ENCODE data around the gene WDR49. TPM values are rescaled to one million over a fixed set of nuclear protein-coding genes. Genes with fewer than 3 reads are reported as not detected.

The WDR49 gene
- total and polyA plus RNA-seq, 4 donors, result 1.7 to 3.8 (median 3.0) TPM; not detected in 1

DNA sequence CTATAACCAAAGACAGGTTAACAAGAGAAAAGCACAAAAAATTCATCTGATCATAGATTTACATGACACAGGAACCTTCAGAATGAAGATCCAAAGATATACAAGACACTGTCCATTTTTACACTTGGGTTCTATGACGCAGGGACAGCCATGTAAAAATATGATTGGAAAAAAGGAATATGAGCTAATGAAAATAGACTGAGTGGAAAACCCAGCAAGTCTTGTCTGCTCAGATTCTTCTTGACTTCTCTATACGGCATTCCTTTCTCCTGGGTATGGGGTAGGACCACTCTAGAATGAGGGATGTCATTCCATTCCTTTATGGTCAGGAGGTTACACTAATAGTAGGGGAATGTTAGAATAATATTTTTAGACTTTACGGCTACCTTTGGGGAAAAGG is 46.9 kb downstream of the WDR49 start:
- H3K27ac ChIP-seq (ENCODE audit: low read depth in 1 of 2, low read length in 2 of 2), result no peak overlapping the region
- DNase-seq (no peak), ATAC-seq (ENCODE audit: low FRiP score) (no peak)
- no peaks in the 10 kb centered on the region for H3K36me3 ChIP-seq (ENCODE audit: control insufficient read depth in 1 of 2, insufficient read depth in 2 of 2, low read length in 1 of 2)
- 34 to 55% methylated on average over 3 of the region's 3 CpGs for WGBS, 2 donors
- intact Hi-C loops (cut with DNase I), result no loop called here
- no peak overlapping the region for H3K4me3 ChIP-seq (ENCODE audit: low read length in 2 of 2)
- no peaks in the 10 kb centered on the region for H3K4me1 ChIP-seq (ENCODE audit: control insufficient read depth in 1 of 2, insufficient read depth in 2 of 2, low read length in 2 of 2)
- H3K27me3 ChIP-seq (ENCODE audit: control insufficient read depth in 1 of 2, insufficient read depth in 2 of 2, low read length in 1 of 2), result no peaks in the 10 kb centered on the region
- H3K9me3 ChIP-seq (ENCODE audit: control insufficient read depth, low read length), result no peaks in the 10 kb centered on the region

GRCh38 chr3:167605871-167606270 is 47.9 kb downstream of the WDR49 start:
- WGBS, 2 donors, result 78 to 83% methylated on average over 2 of the region's 2 CpGs
- Histone ChIP-seq H3K36me3 (ENCODE audit: control insufficient read depth in 1 of 2, insufficient read depth in 2 of 2, low read length in 1 of 2) (no peaks in the 10 kb centered on the region), H3K4me3 (ENCODE audit: low read length in 2 of 2) (no peak overlapping the region), H3K9me3 (ENCODE audit: control insufficient read depth, low read length) (no peaks in the 10 kb centered on the region), H3K27me3 (ENCODE audit: control insufficient read depth in 1 of 2, insufficient read depth in 2 of 2, low read length in 1 of 2) (no peaks in the 10 kb centered on the region), H3K27ac (ENCODE audit: low read depth in 1 of 2, low read length in 2 of 2) (no peak overlapping the region), H3K4me1 (ENCODE audit: control insufficient read depth in 1 of 2, insufficient read depth in 2 of 2, low read length in 2 of 2) (no peaks in the 10 kb centered on the region)
- ATAC-seq (ENCODE audit: low FRiP score) (no peak), DNase-seq (no peak)
- intact Hi-C loops (cut with DNase I), result no loop called here

DNA sequence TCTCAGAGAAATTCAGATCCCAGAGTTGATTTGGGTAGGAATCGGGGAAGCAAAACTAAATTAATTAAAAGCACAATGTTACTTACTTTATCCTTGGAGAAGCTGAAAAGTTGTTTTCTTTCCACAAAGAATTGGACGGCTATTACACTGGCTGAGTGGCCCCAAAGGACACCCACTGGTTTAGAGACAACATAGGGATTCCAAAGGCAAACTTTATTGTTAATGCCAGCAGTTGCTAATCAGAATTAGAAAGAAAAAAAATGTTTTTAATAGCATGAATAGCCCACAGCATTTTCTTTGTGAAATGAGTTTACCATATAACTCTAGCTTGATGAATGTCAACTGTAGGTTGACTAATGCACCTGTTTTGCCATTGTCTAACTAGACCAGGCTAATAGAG is 51.7 kb downstream of the WDR49 start:
- no peak for DNase-seq
- WGBS, 2 donors, result 57 to 64% methylated on average over 2 of the region's 2 CpGs
- H3K4me3 ChIP-seq (ENCODE audit: low read length in 2 of 2), result no peak overlapping the region
- no peaks in the 10 kb centered on the region for H3K4me1 ChIP-seq (ENCODE audit: control insufficient read depth in 1 of 2, insufficient read depth in 2 of 2, low read length in 2 of 2)
- H3K36me3 ChIP-seq (ENCODE audit: control insufficient read depth in 1 of 2, insufficient read depth in 2 of 2, low read length in 1 of 2), result no peaks in the 10 kb centered on the region
- peaks cover under 1% of the 10 kb centered on the region for H3K9me3 ChIP-seq (ENCODE audit: control insufficient read depth, low read length)
- no peaks in the 10 kb centered on the region for H3K27me3 ChIP-seq (ENCODE audit: control insufficient read depth in 1 of 2, insufficient read depth in 2 of 2, low read length in 1 of 2)
- intact Hi-C loops (cut with DNase I), result no loop called here
- H3K27ac ChIP-seq (ENCODE audit: low read depth in 1 of 2, low read length in 2 of 2), result no peak overlapping the region
- ATAC-seq (ENCODE audit: low FRiP score), result no peak

DNA sequence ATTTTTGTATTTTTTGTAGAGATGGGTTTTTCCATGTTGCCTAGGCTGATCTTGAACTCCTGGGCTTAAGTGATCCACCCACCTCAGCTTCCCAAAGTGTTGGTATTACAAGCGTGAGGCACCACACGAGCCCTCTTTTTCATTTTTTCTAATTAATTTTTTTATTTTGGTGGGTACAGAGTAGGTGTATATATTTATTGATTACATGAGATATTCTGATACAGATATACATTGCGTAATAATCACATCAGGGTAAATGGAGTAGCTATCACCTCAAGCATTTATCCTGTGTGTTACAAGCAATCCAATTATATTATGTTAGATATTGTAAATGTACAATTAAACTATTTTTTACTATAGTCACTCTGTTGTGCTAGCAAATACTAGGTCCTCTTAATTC is 66.1 kb downstream of the WDR49 start:
- intact Hi-C loops (cut with DNase I), result no loop called here
- 94 to 97% methylated on average over 3 of the region's 3 CpGs for WGBS, 2 donors
- no peaks in the 10 kb centered on the region for H3K27me3 ChIP-seq (ENCODE audit: control insufficient read depth in 1 of 2, insufficient read depth in 2 of 2, low read length in 1 of 2)
- H3K4me3 ChIP-seq (ENCODE audit: low read length in 2 of 2), result no peak overlapping the region
- DNase-seq (no peak), ATAC-seq (ENCODE audit: low FRiP score) (no peak)
- H3K27ac ChIP-seq (ENCODE audit: low read depth in 1 of 2, low read length in 2 of 2), result no peak overlapping the region
- H3K36me3 ChIP-seq (ENCODE audit: control insufficient read depth in 1 of 2, insufficient read depth in 2 of 2, low read length in 1 of 2), result no peaks in the 10 kb centered on the region
- no peaks in the 10 kb centered on the region for H3K9me3 ChIP-seq (ENCODE audit: control insufficient read depth, low read length)
- H3K4me1 ChIP-seq (ENCODE audit: control insufficient read depth in 1 of 2, insufficient read depth in 2 of 2, low read length in 2 of 2), result no peaks in the 10 kb centered on the region

- H3K36me3 ChIP-seq (ENCODE audit: control insufficient read depth in 1 of 2, insufficient read depth in 2 of 2, low read length in 1 of 2), result no peaks in the 10 kb centered on the region
- intact Hi-C loops (cut with DNase I), result no loop called here
- no peak for DNase-seq
- no peaks in the 10 kb centered on the region for H3K4me1 ChIP-seq (ENCODE audit: control insufficient read depth in 1 of 2, insufficient read depth in 2 of 2, low read length in 2 of 2)
- ATAC-seq (ENCODE audit: low FRiP score), result no peak
- WGBS, 2 donors, result 72 to 88% methylated on average over 7 of the region's 7 CpGs
- H3K27ac ChIP-seq (ENCODE audit: low read depth in 1 of 2, low read length in 2 of 2), result no peak overlapping the region
- no peaks in the 10 kb centered on the region for H3K27me3 ChIP-seq (ENCODE audit: control insufficient read depth in 1 of 2, insufficient read depth in 2 of 2, low read length in 1 of 2)
- H3K9me3 ChIP-seq (ENCODE audit: control insufficient read depth, low read length), result no peaks in the 10 kb centered on the region
- H3K4me3 ChIP-seq (ENCODE audit: low read length in 2 of 2), result no peak overlapping the region
Measured at GRCh38 chr3:167575000-167575600, 78.6 kb downstream of the WDR49 start.

DNA sequence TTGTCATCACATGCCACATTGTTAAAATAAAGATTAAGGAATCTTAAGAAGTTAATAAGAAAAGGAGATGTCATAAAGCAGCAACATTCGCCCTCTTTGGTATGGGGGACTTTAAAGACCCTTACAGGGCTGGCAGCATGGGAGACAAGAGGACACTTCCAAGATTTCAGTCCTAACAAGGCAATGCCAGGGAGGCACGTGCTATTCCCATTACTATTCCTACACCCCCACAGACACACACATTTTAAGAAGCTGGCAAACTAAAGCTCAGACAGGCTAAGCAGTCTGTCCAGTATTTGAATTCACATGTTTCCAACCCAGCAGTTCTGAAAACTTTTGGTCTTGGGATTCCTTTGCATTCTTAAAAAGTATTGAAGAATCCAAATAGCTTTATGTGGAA is 80.8 kb downstream of the WDR49 start:
- no peak for DNase-seq
- 23% methylated on average over 2 of the region's 2 CpGs for WGBS, 2 donors
- Histone ChIP-seq H3K27me3 (ENCODE audit: control insufficient read depth in 1 of 2, insufficient read depth in 2 of 2, low read length in 1 of 2) (no peaks in the 10 kb centered on the region), H3K9me3 (ENCODE audit: control insufficient read depth, low read length) (no peaks in the 10 kb centered on the region), H3K4me3 (ENCODE audit: low read length in 2 of 2) (no peak overlapping the region), H3K4me1 (ENCODE audit: control insufficient read depth in 1 of 2, insufficient read depth in 2 of 2, low read length in 2 of 2) (no peaks in the 10 kb centered on the region), H3K36me3 (ENCODE audit: control insufficient read depth in 1 of 2, insufficient read depth in 2 of 2, low read length in 1 of 2) (no peaks in the 10 kb centered on the region), H3K27ac (ENCODE audit: low read depth in 1 of 2, low read length in 2 of 2) (no peak overlapping the region)
- no peak for ATAC-seq (ENCODE audit: low FRiP score)
- intact Hi-C loops (cut with DNase I), result no loop called here

DNA sequence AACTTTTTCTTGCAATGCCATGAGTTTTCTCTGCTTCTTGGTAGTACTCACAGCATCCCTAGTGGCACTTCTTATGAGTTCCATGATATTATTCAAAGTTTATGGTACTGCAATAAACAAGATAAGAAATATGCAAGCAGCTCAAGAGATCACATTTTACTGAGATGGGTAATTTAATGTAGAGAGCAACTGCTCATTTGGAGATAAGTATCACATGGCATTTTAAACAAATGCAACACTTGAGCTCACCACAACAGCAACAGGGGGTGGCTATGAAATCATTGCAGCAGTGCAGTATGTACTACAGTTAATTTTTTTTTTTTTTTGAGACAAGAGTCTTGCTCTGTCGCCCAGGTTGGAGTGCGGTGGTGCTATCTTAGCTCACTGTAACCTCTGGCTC is 85.1 kb downstream of the WDR49 start:
- H3K4me1 ChIP-seq (ENCODE audit: control insufficient read depth in 1 of 2, insufficient read depth in 2 of 2, low read length in 2 of 2), result no peaks in the 10 kb centered on the region
- no peak overlapping the region for H3K27ac ChIP-seq (ENCODE audit: low read depth in 1 of 2, low read length in 2 of 2)
- intact Hi-C loops (cut with DNase I), result no loop called here
- H3K36me3 ChIP-seq (ENCODE audit: control insufficient read depth in 1 of 2, insufficient read depth in 2 of 2, low read length in 1 of 2), result no peaks in the 10 kb centered on the region
- H3K4me3 ChIP-seq (ENCODE audit: low read length in 2 of 2), result no peak overlapping the region
- DNase-seq, result no peak
- no peaks in the 10 kb centered on the region for H3K9me3 ChIP-seq (ENCODE audit: control insufficient read depth, low read length)
- WGBS, 2 donors, result 90 to 91% methylated on average over 2 of the region's 2 CpGs
- ATAC-seq (ENCODE audit: low FRiP score), result no peak
- no peaks in the 10 kb centered on the region for H3K27me3 ChIP-seq (ENCODE audit: control insufficient read depth in 1 of 2, insufficient read depth in 2 of 2, low read length in 1 of 2)

- no peak for ATAC-seq (ENCODE audit: low FRiP score)
- no peaks in the 10 kb centered on the region for H3K27me3 ChIP-seq (ENCODE audit: control insufficient read depth in 1 of 2, insufficient read depth in 2 of 2, low read length in 1 of 2)
- 78 to 83% methylated on average over 1 of the region's 1 CpG for WGBS, 2 donors
- no peak overlapping the region for H3K4me3 ChIP-seq (ENCODE audit: low read length in 2 of 2)
- H3K27ac ChIP-seq (ENCODE audit: low read depth in 1 of 2, low read length in 2 of 2), result no peak overlapping the region
- no peak for DNase-seq
- H3K36me3 ChIP-seq (ENCODE audit: control insufficient read depth in 1 of 2, insufficient read depth in 2 of 2, low read length in 1 of 2), result no peaks in the 10 kb centered on the region
- intact Hi-C loops (cut with DNase I), result no loop called here
- H3K4me1 ChIP-seq (ENCODE audit: control insufficient read depth in 1 of 2, insufficient read depth in 2 of 2, low read length in 2 of 2), result no peaks in the 10 kb centered on the region
- no peaks in the 10 kb centered on the region for H3K9me3 ChIP-seq (ENCODE audit: control insufficient read depth, low read length)
Measured at GRCh38 chr3:167565489-167565888, 88.3 kb downstream of the WDR49 start.

DNA sequence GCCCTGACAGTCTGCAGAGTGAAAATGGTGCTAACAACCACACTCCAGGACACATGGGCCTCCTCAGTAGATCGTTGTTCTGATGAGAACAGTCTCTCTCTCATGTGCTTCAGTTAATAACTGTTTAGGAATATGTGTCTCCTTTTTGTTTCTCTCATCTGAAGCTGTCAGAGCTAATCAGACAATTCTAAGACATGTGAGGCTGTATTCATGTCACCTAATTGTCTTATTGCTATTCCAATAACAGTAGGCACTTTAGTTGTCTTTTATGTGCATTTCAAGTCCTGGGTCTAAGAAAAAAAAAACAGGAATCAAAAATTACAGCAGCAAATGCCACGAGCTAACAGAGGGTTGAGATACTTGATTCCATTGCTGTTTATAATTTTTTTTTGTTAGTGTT is 89.1 kb downstream of the WDR49 start:
- no peak for DNase-seq
- WGBS, 2 donors, result 50 to 51% methylated on average over 2 of the region's 2 CpGs
- Histone ChIP-seq H3K27ac (ENCODE audit: low read depth in 1 of 2, low read length in 2 of 2) (no peak overlapping the region), H3K4me1 (ENCODE audit: control insufficient read depth in 1 of 2, insufficient read depth in 2 of 2, low read length in 2 of 2) (no peaks in the 10 kb centered on the region), H3K36me3 (ENCODE audit: control insufficient read depth in 1 of 2, insufficient read depth in 2 of 2, low read length in 1 of 2) (no peaks in the 10 kb centered on the region), H3K9me3 (ENCODE audit: control insufficient read depth, low read length) (no peaks in the 10 kb centered on the region), H3K4me3 (ENCODE audit: low read length in 2 of 2) (no peak overlapping the region), H3K27me3 (ENCODE audit: control insufficient read depth in 1 of 2, insufficient read depth in 2 of 2, low read length in 1 of 2) (no peaks in the 10 kb centered on the region)
- no peak for ATAC-seq (ENCODE audit: low FRiP score)
- intact Hi-C loops (cut with DNase I), result no loop called here
